HepG2 (cell line): ENCODE data around the gene ARHGEF10L. TPM values are rescaled to one million over a fixed set of nuclear protein-coding genes. Genes with fewer than 3 reads are reported as not detected.

Source experiments
- BCL3 ChIP-seq: sonication (generic); formaldehyde crosslinking; IDR thresholded peaks from 2 replicates; pipeline ENCODE4 v1.5.1; 2020; ENCODE audit warnings: mild to moderate bottlenecking, missing genetic modification reagents, moderate library complexity
- CBX5 ChIP-seq: sonication (generic); formaldehyde crosslinking; IDR thresholded peaks from 2 replicates; pipeline ENCODE4 v1.4.0; 2020; ENCODE audit warnings: missing genetic modification reagents, borderline replicate concordance
- DR1 ChIP-seq: sonication (generic); formaldehyde crosslinking; IDR thresholded peaks from 2 replicates; pipeline ENCODE4 v1.8.0; 2021; ENCODE audit warnings: mild to moderate bottlenecking, missing genetic modification reagents, inconsistent platforms
- KMT2B ChIP-seq: IDR thresholded peaks from 2 replicates; pipeline ENCODE4 v1.6.1; 2016; ENCODE audit warnings: missing genetic modification reagents, missing compliant biosample characterization
- POLR2AphosphoS5 ChIP-seq: IDR thresholded peaks from 2 replicates; pipeline ENCODE4 v1.6.1; 2012; ENCODE audit warnings: low read depth, low read length
- SIX4 ChIP-seq: sonication (generic); formaldehyde crosslinking; IDR thresholded peaks from 2 replicates; pipeline ENCODE4 v1.4.0; 2020; ENCODE audit warnings: missing genetic modification reagents
- ZBTB33 ChIP-seq: sonication (generic); formaldehyde crosslinking; IDR thresholded peaks from 2 replicates; pipeline ENCODE4 v1.4.0; 2020; ENCODE audit warnings: missing genetic modification reagents
- ZBTB37 ChIP-seq: sonication (generic); formaldehyde crosslinking; IDR thresholded peaks from 2 replicates; pipeline ENCODE4 v1.4.0; 2020; ENCODE audit warnings: mild to moderate bottlenecking, missing genetic modification reagents
- ZFP91 ChIP-seq: sonication (generic); formaldehyde crosslinking; IDR thresholded peaks from 2 replicates; pipeline ENCODE4 v1.9.0; 2022; ENCODE audit warnings: missing genetic modification reagents, mild to moderate bottlenecking, borderline replicate concordance
- ZNF138 ChIP-seq: sonication (generic); formaldehyde crosslinking; IDR thresholded peaks from 2 replicates; pipeline ENCODE4 v1.5.0; 2020; ENCODE audit warnings: mild to moderate bottlenecking, low read depth, missing genetic modification reagents
- ZNF501 ChIP-seq: sonication (generic); formaldehyde crosslinking; IDR thresholded peaks from 2 replicates; pipeline ENCODE4 v1.5.1; 2020; ENCODE audit warnings: mild to moderate bottlenecking, moderate library complexity, missing genetic modification reagents
- ZNF543 ChIP-seq: sonication (generic); formaldehyde crosslinking; IDR thresholded peaks from 2 replicates; pipeline ENCODE4 v1.4.0; 2020; ENCODE audit warnings: mild to moderate bottlenecking, missing genetic modification reagents
- ZNF577 ChIP-seq: sonication (generic); formaldehyde crosslinking; IDR thresholded peaks from 2 replicates; pipeline ENCODE4 v1.4.0; 2020; ENCODE audit warnings: mild to moderate bottlenecking, low read depth, missing genetic modification reagents, borderline replicate concordance
- ZNF609 ChIP-seq: sonication (generic); formaldehyde crosslinking; IDR thresholded peaks from 2 replicates; pipeline ENCODE4 v1.4.0; 2020; ENCODE audit warnings: mild to moderate bottlenecking, missing genetic modification reagents, borderline replicate concordance
- ZNF766 ChIP-seq: sonication (generic); formaldehyde crosslinking; IDR thresholded peaks from 2 replicates; pipeline ENCODE4 v1.5.0; 2020; ENCODE audit warnings: missing genetic modification reagents, borderline replicate concordance
- polyA plus RNA-seq, 8 experiments: library from polyadenylated mRNA; depleted of rRNA in 3 of 8; stranded (reverse) in 7 of 8; unstranded in 1 of 8; fragments of >200 nt; fragmentation: Illumina TruSeq in 4 of 8; extraction: Trizol in 4 of 8; gene quantifications; 2 replicates each; pipeline versions ENCODE4 v1.2.1 to v1.2.3, GENCODE V29; 2011 to 2016; ENCODE audit warnings: low read depth in 4 of 8, missing spikeins in 1 of 8, mixed read lengths in 1 of 8; ENCODE audit not compliant: insufficient read depth in 1 of 8
- total RNA-seq, 5 experiments: library from RNA; depleted of rRNA; stranded (reverse); fragments of >200 nt; fragmentation: Illumina TruSeq; extraction: Trizol; gene quantifications; 2 replicates each; pipeline ENCODE4 v1.2.3, GENCODE V29; 2016; ENCODE audit warnings: low read depth in 1 of 5

ARHGEF10L gene
- total and polyA plus RNA-seq, 2 of the 13 experiments (the other 11 are each of a cell fraction or from before 2014, with no cell fraction given): 46.5 to 78.3 TPM

- peak; percentile 75; the same call in 1 of the 2 replicates for TF ChIP-seq ZBTB37
- no peak for TF ChIP-seq ZBTB33 (CRISPR knock-in tag)
- no peak for TF ChIP-seq SIX4 (CRISPR knock-in tag)
- TF ChIP-seq ZNF501 (CRISPR knock-in tag): no peak
- TF ChIP-seq BCL3 (CRISPR knock-in tag): no peak
- TF ChIP-seq KMT2B (CRISPR knock-in tag): no peak
- TF ChIP-seq ZNF138: no peak
- no peak for TF ChIP-seq ZNF543
- TF ChIP-seq ZNF766 (CRISPR knock-in tag): 0 out of 2 replicates have a peak, but pooled peaks have one; percentile 35
- TF ChIP-seq CBX5 (CRISPR knock-in tag): peak; percentile 66; the same call in 1 of the 2 replicates
- peak; percentile 96 for TF ChIP-seq POLR2AphosphoS5
- peak; percentile 82; the same call in 1 of the 2 replicates for TF ChIP-seq ZFP91 (CRISPR knock-in tag)
- no peak for TF ChIP-seq ZNF577 (CRISPR knock-in tag)
- 0 out of 2 replicates have a peak, but pooled peaks have one; percentile 29 for TF ChIP-seq ZNF609 (CRISPR knock-in tag)
- peak; percentile 66 for TF ChIP-seq DR1
Observed at GRCh38 chr1:17579951-17580939, 40.7 kb downstream of the ARHGEF10L start (continued).
